ENCODE results near the gene APOBEC3A. TPM values are rescaled to one million over a fixed set of nuclear protein-coding genes. Genes with fewer than 3 reads are reported as not detected.

Gene APOBEC3A
- total RNA-seq, 2 donors from 2014 or later, result 1.4 TPM; not detected in 1

GRCh38 chr22:38930512-38930911 is 26.9 kb upstream of the APOBEC3A start:
- no peaks in the 10 kb centered on the region for H3K4me1 ChIP-seq
- no peaks in the 10 kb centered on the region for H3K27me3 ChIP-seq
- no peak overlapping the region for H3K27ac ChIP-seq
- no peaks in the 10 kb centered on the region for H3K36me3 ChIP-seq
- TF ChIP-seq CTCF (IDR thresholded peaks at IDR 0.05), result no peak
- H3K9me3 ChIP-seq, result no peaks in the 10 kb centered on the region
- no peak overlapping the region for H3K4me3 ChIP-seq
- no peak for DNase-seq
- no peak overlapping the region for H3K9ac ChIP-seq (ENCODE audit: low read depth in 2 of 2, low read length in 2 of 2)
- intact Hi-C loops (cut with DNase I), result no loop called here

GRCh38 chr22:38935023-38935422 is 22.4 kb upstream of the APOBEC3A start:
- peak overlapping the region in 1 of 2 donors; percentile 40 for H3K9ac ChIP-seq (ENCODE audit: low read depth in 2 of 2, low read length in 2 of 2)
- H3K4me3 ChIP-seq, result no peak overlapping the region
- H3K4me1 ChIP-seq, result no peaks in the 10 kb centered on the region
- intact Hi-C loops (cut with DNase I), result no loop called here
- peak; percentile 99 for DNase-seq
- H3K27ac ChIP-seq, result peak overlapping the region; percentile 16
- H3K36me3 ChIP-seq, result no peaks in the 10 kb centered on the region
- H3K9me3 ChIP-seq, result no peaks in the 10 kb centered on the region
- TF ChIP-seq CTCF (IDR thresholded peaks at IDR 0.05), result no peak
- H3K27me3 ChIP-seq, result no peaks in the 10 kb centered on the region

- Histone ChIP-seq H3K27me3 (no peaks in the 10 kb centered on the region), H3K9ac (ENCODE audit: low read depth in 2 of 2, low read length in 2 of 2) (peak overlapping the region in 1 of 2 donors; percentile 40), H3K9me3 (no peaks in the 10 kb centered on the region), H3K27ac (peak overlapping the region; percentile 10), H3K4me3 (no peak overlapping the region), H3K4me1 (no peaks in the 10 kb centered on the region), H3K36me3 (no peaks in the 10 kb centered on the region)
- intact Hi-C loops (cut with DNase I), result no loop called here
- no peak for TF ChIP-seq CTCF (IDR thresholded peaks at IDR 0.05)
- no peak for DNase-seq
Observed at GRCh38 chr22:38935616-38936015, 21.8 kb upstream of the APOBEC3A start.

GRCh38 chr22:38936562-38936961 is 20.8 kb upstream of the APOBEC3A start:
- no peak for DNase-seq
- no peak for TF ChIP-seq CTCF (IDR thresholded peaks at IDR 0.05)
- Histone ChIP-seq H3K27me3 (no peaks in the 10 kb centered on the region), H3K9ac (ENCODE audit: low read depth in 2 of 2, low read length in 2 of 2) (peak overlapping the region in 1 of 2 donors; percentile 9), H3K4me1 (no peaks in the 10 kb centered on the region), H3K9me3 (no peaks in the 10 kb centered on the region), H3K36me3 (no peaks in the 10 kb centered on the region), H3K27ac (no peak overlapping the region), H3K4me3 (no peak overlapping the region)
- intact Hi-C loops (cut with DNase I), result no loop called here

GRCh38 chr22:38937036-38937435 is 20.4 kb upstream of the APOBEC3A start:
- TF ChIP-seq CTCF (IDR thresholded peaks at IDR 0.05), result no peak
- intact Hi-C loops (cut with DNase I), result no loop called here
- DNase-seq, result no peak

GRCh38 chr22:38937541-38937940 is 19.9 kb upstream of the APOBEC3A start:
- no peak for DNase-seq
- Histone ChIP-seq H3K9me3 (no peaks in the 10 kb centered on the region), H3K36me3 (no peaks in the 10 kb centered on the region), H3K9ac (ENCODE audit: low read depth in 2 of 2, low read length in 2 of 2) (no peak overlapping the region), H3K27ac (no peak overlapping the region), H3K27me3 (no peaks in the 10 kb centered on the region), H3K4me1 (no peaks in the 10 kb centered on the region), H3K4me3 (no peak overlapping the region)
- no peak for TF ChIP-seq CTCF (IDR thresholded peaks at IDR 0.05)
- intact Hi-C loops (cut with DNase I), result no loop called here

More at GRCh38 chr22:38937036-38937435, 20.4 kb upstream of the APOBEC3A start:
- Histone ChIP-seq H3K9me3 (no peaks in the 10 kb centered on the region), H3K36me3 (no peaks in the 10 kb centered on the region), H3K4me1 (no peaks in the 10 kb centered on the region), H3K4me3 (no peak overlapping the region), H3K27ac (no peak overlapping the region), H3K27me3 (no peaks in the 10 kb centered on the region), H3K9ac (ENCODE audit: low read depth in 2 of 2, low read length in 2 of 2) (no peak overlapping the region)

Measured in colonic mucosa (tissue), 4 donors.